DMS153 treated with DMSO at 0.1 percent for 48 hours (cell line): Measurements from ENCODE around the gene TAX1BP1.
"Not testable (repeated sequence)": the region's sequence is repeated elsewhere in the genome, so short reads cannot be mapped to it uniquely, and the experiment has no call there.

ENCODE experiments used
- DNase-seq: peaks from one replicate; lab custom pipeline; 2025; ENCODE audit not compliant: unreplicated experiment; lab: John Stamatoyannopoulos, UW

TAX1BP1 gene

DNA sequence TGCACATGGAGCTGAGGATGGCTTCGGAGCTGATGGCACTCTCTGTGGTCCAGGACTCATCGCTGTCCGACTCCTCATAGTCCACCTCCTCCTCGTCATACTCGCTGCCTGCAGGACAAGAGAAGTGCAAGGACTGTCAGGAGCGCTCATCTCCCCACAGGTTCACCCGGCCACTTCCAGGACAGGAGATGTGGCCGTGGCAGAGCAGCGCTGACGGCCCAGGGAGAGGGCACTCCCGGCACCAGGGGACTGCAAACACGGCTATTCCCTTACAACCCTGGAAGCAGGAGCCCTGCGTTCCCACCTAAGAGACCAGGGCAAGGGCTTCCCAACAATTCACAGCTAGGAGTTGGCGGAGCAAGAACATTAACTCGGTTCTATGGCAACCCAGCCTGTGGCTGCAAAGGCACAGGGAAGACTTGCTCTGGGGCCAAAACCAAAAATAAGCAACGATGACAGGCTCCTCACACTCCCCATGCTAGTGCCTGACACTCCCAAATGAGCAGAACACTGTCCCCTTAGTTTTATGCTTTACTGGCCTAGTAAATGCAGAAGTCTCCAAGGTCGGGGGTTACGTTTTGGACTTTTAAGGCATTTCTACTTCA is 100.9 kb downstream of the TAX1BP1 start:
- no peak for DNase-seq

DNA sequence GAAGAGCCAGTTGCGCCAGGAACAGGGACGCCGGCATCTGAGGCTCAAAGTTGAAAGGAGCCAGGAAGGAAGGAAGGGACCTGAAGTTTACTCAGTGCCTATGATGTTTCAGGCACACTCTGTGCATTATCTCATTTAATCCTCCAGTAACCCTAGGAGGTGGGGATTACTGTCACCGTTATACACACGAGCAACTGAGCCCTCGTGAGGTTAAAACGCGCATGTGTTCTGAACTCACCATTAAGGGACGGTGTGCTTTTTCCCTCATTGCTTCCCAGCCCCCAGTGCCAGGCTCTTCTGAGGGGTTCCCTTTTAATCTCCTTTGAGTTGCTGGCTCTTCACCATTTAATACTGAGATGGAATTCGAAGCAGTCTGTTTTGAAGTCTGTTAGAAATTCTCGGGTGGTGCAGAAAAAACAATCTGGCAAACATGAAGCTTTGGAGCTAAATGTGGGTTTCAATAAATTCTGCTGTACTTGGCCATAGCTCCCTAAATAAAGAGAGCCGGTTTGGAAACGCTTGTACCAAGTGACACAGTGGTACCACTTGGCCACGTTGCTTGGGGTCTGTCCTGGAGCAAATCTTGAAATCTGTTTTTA is 102.2 kb downstream of the TAX1BP1 start:
- no peak for DNase-seq

DNA sequence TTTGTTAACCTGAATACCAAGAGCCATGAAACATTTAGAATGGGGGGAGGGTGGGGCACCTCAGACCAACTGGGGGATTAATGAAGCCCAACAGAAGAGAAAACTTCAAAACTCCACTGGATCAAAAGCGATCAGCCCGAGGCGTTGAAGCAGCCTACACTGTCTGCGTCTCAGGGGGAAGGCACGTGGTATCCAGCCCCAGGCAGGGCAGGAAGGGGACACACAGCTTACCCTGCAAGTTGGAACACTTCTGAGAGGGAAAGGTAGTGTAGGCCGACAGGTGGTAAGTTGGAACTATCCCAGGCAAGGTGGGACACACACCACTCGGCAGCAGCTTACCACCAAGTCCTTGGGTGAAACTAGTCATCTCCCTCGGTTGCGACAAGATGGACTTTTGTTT is 102.9 kb downstream of the TAX1BP1 start:
- DNase-seq, result no peak

DNA sequence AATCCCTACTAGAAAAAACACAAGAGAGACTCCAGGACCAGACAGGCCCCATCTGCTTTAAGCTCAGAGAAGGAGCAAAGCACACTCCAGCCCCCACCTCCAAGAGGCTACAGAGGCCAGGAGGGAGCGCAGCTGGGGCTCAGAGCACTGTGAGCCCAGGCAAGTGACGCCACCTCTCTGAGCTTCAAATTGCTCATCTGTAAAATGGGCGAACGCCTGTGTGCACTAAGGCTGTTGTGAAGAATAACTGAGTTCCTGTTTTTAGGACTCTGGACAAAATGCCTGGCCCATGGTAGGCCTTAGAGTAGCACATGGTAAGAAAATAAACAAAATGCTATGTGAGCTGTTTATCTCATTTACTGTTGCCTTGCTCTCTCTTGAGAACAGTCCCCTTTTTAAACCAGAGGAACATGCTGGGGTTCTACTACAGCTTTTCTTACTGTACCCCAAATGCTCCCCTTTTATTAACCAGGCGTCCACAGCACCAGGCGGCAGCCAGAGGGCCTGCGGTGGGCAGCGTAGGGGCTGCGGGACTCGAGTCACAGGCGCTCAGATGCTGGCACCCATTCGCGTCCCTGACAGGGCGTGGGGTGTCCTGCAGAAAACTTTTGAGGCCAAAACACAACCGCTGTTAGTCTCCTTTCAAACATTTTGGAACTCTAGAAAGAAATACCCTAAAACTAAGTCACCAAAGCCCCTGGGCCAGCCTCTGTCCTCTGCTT is 103.8 kb downstream of the TAX1BP1 start:
- DNase-seq, result no peak

DNA sequence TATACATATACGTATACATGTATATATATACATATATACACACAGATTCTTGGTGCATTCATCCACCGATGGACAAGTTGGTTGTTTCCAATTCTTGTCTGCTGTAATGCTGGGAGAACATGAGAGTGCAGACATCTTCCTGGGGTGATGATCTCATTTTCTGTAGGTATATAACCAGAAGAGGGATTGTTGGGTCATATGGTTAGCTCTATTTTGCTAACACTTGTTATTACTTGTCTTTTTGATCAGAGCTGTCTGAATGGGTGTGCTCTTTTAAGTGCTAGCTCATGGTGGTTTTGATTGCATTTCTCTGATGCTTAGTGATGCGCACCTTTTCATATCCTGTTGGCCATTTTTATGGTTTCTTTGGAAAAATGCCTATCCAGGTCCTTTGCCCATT is 106.4 kb downstream of the TAX1BP1 start:
- no peak for DNase-seq

DNA sequence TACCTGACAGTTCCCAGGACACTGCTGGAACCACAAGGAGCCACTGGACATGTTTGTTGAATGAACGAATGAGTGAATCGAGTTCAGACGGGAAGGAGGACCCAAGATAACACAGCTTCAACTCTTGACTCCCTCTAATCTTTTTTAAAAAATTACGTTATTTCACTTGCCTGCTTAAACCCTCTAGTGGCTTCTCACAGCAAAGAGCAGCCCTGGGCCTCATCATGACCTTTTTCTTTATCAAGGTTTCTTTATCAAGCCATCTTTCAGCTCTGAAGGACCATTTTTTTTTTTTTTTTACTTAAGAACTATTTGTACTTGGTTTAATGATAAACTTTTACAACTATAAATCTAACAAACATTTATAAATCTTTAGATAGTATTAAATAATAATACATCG is 110.6 kb downstream of the TAX1BP1 start:
- DNase-seq, result no peak

DNA sequence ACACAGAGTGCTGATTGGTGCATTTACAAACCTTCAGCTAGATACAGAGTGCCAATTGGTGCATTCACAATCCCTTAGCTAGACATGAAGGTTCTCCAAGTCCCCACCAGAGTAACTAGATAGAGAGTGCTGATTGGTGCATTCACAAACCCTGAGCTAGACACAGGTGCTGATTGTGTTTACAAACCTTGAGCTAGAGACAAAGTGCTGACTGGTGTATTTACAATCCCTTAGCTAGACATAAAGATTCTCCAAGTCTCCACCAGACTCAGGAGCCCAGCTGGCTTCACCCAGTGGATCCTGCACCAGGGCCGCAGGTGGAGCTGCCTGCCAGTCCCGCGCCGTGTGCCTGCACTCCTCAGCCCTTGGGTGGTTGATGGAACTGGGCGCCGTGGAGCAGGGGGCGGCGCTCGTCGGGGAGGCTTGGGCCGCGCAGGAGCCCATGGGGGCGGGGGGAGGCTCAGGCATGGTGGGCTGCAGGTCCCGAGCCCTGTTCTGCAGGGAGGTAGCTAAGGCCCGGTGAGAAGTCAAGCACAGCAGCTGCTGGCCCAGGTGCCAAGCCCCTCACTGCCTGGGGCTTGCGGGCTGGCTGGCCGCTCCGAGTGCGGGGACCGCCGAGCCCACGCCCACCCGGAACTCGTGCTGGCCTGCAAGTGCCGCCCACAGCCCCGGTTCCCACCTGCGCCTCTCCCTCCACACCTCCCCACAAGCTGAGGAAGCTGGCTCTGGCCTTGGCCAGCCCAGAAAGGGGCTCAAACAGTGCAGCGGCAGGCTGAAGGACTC is 116.9 kb downstream of the TAX1BP1 start:
- not testable (repeated sequence) for DNase-seq

DNA sequence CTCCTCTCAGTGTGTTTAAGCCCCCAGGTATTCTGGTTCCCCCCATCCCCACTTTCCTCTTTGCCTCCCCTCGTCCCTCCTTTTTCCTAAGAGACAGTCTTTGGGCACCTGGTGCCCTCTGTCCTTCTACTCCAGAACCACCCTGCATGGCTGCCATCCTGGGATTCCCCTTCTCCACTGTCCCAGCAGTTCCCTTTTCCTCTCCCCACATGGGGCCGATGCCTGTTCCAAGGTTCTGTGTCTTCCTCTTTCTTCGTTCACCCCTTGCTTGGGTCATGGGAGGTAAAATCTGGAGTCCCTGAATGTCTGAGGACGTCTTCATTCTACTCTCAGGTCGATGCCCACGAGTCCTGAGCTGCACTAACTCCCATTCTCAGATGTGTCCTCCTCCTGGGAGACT is 120.8 kb downstream of the TAX1BP1 start:
- no peak for DNase-seq

DNA sequence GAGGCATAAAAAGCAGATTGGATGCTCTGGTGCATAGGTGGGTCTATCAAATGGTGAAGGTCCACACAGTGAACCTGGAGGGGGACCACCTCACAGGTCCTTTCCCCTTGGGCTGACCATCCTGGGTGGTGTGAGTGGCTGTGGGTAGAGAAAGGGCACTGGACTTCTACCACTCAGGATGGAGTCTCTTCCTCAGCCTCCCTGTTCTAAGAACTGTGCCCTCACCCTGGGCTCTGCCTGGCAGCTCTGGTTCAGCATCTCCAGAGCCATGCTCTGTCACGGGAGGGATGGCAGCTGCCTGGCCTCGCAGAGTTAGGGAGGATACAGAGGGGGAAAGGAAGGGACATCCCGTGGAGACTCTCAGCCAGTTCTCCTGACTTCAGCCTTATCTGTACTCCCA is 121.8 kb downstream of the TAX1BP1 start:
- no peak for DNase-seq

DNA sequence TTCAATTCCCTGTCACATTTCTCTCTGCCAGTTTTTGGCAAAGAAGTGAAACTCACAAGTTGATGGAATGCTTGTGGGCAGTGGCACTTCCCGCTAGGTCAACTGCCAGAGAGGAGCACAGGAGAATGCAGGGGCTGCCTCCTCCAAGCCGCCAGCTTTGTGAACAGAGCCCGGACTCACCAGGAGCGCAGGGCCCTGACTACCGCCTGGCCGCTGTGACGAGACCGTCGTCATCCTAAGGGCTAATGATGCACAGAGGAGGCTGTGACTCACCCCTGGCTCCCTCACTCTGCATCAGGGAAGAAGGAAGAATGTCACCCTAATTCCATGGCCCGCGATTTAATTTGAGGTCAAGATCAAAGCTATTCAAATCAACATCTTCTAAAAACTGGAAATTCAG is 123.9 kb downstream of the TAX1BP1 start:
- no peak for DNase-seq

DNA sequence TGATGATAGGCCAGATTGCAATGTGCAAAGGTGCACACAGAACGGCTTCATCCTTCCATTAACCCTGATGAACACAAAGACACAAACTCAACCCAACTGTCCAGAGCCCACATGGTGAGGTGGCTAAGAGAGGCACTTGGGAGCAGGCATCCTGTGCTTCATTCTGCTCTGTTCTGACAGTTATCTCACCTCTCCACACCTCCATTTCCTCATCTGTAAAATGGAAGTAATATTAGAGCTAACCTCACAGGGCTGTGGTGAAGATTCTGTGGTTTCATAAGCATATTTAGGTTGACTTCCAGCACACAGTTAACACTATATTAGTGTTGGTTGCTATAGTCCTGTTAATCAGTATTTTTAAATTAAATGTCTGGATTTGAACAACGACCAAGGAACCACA is 126.3 kb downstream of the TAX1BP1 start:
- DNase-seq, result no peak

DNA sequence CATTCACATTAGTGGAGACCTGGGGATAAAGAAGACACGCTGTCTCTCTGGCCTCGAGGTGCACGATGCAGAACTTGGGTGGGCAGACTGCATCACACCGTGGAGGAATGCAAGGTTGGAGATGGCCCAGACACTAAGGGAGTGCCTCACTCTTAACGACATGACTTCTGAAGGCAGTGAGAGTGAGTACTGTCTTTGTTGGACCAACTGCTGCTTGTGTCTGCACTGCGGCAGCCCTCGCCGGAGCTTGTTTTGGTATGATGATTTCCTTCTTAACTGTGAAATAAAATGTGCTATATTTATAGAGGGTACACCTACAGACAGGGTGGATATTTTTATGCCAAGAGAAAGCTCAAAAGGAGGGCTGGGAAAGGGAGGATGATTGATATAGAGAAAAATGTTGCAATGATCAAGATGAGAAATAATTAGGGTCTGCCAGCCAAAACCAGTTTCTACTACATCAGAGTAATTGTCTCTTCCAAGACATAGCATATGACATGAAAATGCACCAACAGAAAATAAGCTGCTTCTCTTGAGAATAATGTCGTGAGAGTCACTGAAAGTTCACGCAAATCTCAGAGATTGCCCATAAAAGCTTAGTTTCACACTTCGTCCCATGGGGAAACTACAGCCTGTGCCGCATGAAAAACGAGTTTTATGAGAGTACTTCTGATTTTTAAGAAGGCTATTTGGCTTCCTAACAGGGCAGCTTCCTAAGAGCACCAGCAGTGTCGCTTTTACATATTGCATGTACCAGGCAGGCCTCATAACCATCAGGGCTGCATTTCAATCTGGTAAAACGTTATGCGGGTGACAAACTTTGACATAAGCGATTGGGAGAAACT is 127.1 kb downstream of the TAX1BP1 start:
- no peak for DNase-seq

DNA sequence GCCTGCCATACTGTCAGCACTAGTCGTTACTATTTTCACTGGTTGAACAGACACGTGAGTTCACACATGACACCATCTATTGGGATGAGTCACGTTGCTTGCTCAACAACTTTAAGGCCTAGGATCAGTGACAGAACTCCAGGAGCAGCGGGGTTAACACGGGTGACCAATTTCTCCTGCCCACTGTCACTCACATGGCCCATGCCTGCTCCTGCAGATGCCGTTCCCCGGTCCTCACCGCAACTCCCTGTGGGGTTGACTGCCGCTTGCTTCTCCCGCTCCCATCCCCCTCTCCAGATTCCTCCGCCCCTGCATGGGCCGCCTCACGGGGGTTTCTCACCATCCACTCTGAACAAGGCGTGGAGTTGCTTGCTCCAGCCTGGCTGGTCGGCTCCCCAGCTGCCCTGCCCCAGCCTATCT is 128.2 kb downstream of the TAX1BP1 start:
- DNase-seq, result no peak

DNA sequence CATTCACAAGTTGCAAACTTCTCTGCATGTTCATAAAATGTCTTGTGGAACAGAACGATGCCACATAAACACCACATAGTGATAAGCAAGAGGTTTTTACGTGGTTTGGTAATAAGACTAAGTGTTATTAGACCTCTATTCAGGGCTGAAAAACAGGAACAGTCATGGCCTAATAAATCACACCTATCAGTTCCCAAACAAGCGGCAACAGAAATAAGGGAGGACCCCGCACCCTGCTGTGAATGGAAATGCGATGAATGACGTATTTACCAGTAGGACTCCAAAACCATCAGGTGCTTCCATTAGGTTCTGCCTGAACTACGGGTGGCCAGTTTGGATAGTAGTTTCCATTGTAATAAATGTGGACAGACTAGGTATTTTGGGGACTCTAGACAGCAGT is 129.1 kb downstream of the TAX1BP1 start:
- no peak for DNase-seq

DNA sequence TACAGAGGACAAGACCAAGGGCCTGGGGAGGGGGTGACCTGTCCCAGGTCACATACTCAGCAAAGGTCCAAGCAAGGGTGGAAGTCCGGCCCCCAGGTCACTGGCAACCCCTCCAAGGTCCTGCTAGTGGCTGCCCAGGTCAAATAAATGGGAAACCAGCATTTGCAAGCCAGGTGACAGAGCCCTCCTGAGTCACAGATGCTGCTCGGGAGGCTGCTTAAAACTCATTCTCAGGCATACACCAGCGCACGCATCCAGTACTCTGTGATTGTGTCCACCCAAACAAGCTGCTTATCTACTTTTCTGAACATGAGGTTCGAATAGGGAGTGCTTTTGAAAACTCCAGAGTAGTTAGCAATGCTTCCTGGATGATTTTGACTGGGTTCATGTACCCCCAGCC is 130.6 kb downstream of the TAX1BP1 start:
- no peak for DNase-seq

DNA sequence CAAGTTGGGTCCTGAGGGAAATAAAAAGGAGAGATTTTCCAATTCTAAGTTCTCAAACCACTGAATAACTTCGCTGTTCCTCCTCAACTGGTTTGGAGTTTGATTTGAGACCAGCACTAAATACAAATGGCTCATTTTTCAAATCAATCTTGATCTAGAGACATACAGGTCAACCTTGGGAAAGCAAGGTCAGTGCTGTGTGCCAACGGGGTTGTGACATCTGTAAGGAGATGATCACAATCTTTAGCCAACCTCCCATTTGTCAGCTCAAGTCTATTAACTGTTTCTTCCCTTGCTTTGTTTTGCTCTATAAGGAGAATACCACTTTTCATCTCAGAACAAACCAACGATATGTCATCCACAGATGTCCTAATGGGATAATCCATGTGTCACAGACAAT is 131.1 kb downstream of the TAX1BP1 start:
- no peak for DNase-seq

DNA sequence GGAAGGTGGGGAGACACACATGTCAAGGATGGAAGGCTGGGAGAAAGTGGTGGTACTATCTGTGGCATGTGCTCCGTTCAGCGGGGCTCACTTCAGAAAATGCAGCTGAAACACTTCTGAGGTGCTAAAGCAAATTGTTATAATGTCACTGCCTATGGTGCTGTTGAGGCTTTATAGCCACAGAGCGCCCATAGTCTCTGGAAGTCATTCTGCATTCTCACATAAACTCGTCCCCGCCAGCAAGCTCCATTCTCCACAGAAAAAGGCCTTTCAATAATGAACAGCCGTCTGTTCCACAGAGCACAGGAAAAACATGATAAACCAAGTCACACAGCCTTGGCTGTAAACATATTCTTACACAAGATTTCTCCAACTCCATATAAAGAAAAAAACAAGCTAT is 131.9 kb downstream of the TAX1BP1 start:
- DNase-seq, result no peak

DNA sequence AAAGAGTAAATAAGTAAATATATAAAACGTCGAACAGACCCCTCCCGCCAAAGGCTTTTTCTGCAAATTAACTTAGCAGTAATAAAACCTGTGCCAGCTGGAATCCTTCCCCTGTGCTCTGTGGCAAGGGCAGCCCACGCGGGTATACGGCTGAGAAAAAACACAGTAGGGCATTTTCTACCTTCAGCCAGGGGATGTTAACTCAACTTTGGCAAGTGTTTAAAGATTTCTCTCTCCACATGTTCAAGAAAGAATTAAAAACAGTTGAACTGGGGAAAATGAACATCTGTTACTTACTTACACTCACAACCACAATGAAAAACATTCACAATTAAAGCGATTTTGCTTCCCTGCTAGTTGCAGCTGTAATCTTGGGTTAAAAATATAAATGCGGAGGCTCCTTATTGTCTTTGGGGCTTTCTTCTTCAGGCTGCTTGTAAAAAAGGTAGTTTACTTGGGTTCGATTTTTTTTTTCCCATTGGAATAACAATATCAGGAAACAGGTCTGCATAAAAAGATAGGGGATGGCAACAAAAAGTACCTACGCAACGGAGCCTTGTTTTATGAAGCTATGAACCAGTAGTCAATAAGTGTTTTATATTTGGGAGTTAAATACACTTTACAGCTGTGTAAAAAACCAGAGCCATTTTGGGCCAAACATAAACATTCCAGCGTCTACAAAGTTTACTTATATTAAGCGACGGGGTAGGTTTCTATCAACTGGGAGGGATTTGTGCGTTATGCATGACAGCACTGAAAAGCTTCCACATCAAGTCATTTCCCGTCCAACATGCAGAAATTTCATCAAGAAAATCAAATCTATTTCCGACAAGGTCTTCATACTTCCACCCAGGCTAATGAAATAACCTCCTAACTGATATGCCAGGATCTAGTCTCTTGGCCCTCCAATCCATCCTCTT is 132.7 kb downstream of the TAX1BP1 start:
- DNase-seq, result no peak

DNA sequence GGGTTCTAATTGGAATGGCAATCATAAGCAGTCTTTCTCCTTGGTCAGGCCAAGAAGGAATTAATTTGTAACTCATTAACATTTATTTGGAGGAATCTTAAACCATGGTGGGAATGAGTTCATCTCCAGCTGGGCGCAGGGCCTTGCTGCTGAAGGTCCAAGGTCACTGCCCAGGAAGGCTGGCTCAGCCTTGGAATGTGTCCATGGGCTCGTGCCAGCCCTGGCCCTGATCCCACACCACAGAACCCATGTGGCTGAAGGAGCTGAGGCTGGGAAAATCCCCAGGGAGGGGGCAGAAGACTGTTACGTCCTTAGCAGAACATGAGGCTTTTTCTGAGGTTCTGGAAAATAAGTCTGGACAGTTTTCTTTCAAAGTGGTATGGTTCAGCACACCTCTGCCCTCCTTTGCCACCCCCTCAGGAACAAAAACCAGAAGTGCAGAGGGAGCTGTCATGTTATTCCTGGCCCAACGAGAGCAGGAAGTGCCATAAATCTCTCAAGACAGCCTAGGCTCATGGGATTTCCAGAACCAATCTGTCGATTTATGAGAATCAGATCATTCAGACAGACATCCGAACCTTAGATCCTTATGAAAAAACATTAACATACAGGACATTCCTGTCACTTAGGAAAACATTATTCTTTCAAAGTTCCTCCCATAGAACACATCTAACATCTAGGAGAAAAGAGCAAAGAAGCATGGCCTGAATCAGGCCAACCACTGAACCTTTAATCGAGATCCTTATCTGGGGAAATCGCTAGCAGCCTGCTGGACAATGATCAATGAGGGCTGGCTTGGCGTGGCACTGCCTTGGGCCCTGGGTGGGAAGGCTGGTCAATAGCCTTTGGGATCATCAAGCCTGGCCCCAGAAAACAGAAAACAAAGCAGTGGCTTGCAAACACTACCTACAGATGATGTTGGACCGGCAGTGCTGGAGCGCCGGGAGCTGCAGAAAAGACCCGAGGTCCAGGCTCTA is 134.3 kb downstream of the TAX1BP1 start:
- no peak for DNase-seq
